Progenitor cell of endocrine pancreas (in vitro differentiated cells): ENCODE measurements around the gene HMGA1. TPM values are rescaled to one million over a fixed set of nuclear protein-coding genes. Genes with fewer than 3 reads are reported as not detected.

Experiments
- DNase-seq: peaks from one replicate; pipeline ENCODE4 v3.0.0; 2021; ENCODE audit warnings: low spot score; ENCODE audit not compliant: unreplicated experiment
- H3K27ac Mint-ChIP-seq: 2 replicates; pipeline ENCODE4 v1.8.0; 2021; ENCODE audit warnings: mild to moderate bottlenecking, moderate library complexity, mixed read lengths
- H3K27me3 Mint-ChIP-seq: 2 replicates; pipeline ENCODE4 v1.8.0; 2021; ENCODE audit warnings: mixed read lengths
- H3K36me3 Mint-ChIP-seq: 2 replicates; pipeline ENCODE4 v1.8.0; 2022; ENCODE audit warnings: mixed read lengths; ENCODE audit not compliant: insufficient read depth
- H3K4me1 Mint-ChIP-seq: 2 replicates; pipeline ENCODE4 v1.8.0; 2021; ENCODE audit warnings: low read depth, mixed read lengths
- H3K4me3 Mint-ChIP-seq: 2 replicates; pipeline ENCODE4 v1.8.0; 2021; ENCODE audit warnings: low read depth, mild to moderate bottlenecking, moderate library complexity, mixed read lengths
- H3K9me3 Mint-ChIP-seq: 2 replicates; pipeline ENCODE4 v1.8.0; 2021; ENCODE audit warnings: low read depth, mixed read lengths
- total RNA-seq: library from RNA; stranded (reverse); gene quantifications from 2 replicates; pipeline ENCODE4 v1.2.1, GENCODE V29; 2021
- TF ChIP-seq, protein P1 (sequence below): fragments of 200-600 bp; sonication (generic); IDR thresholded peaks from one replicate; pipeline ENCODE4 v1.5.0; 2021; ENCODE audit warnings: antibody characterized with exemption, mild to moderate bottlenecking; ENCODE audit not compliant: unreplicated experiment

HMGA1 gene
- total RNA-seq, 1 donor from 2014 or later: 769 TPM

GRCh38 chr6:34204693-34205092, 32.0 kb upstream of the HMGA1 start:
- no peaks in the 10 kb centered on the region for H3K36me3 Mint-ChIP-seq
- DNase-seq: no peak
- peaks cover 6% of the 10 kb centered on the region for H3K27me3 Mint-ChIP-seq
- H3K27ac Mint-ChIP-seq: no peak overlapping the region
- no peaks in the 10 kb centered on the region for H3K9me3 Mint-ChIP-seq
- TF ChIP-seq, protein P1, sequence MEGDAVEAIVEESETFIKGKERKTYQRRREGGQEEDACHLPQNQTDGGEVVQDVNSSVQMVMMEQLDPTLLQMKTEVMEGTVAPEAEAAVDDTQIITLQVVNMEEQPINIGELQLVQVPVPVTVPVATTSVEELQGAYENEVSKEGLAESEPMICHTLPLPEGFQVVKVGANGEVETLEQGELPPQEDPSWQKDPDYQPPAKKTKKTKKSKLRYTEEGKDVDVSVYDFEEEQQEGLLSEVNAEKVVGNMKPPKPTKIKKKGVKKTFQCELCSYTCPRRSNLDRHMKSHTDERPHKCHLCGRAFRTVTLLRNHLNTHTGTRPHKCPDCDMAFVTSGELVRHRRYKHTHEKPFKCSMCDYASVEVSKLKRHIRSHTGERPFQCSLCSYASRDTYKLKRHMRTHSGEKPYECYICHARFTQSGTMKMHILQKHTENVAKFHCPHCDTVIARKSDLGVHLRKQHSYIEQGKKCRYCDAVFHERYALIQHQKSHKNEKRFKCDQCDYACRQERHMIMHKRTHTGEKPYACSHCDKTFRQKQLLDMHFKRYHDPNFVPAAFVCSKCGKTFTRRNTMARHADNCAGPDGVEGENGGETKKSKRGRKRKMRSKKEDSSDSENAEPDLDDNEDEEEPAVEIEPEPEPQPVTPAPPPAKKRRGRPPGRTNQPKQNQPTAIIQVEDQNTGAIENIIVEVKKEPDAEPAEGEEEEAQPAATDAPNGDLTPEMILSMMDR: no peak
- H3K4me3 Mint-ChIP-seq: no peak overlapping the region
- no peaks in the 10 kb centered on the region for H3K4me1 Mint-ChIP-seq

- peaks cover 6% of the 10 kb centered on the region for H3K27me3 Mint-ChIP-seq
- no peak for DNase-seq
- H3K9me3 Mint-ChIP-seq: no peaks in the 10 kb centered on the region
- H3K4me3 Mint-ChIP-seq: no peak overlapping the region
- TF ChIP-seq, protein P1: no peak
- no peaks in the 10 kb centered on the region for H3K36me3 Mint-ChIP-seq
- H3K27ac Mint-ChIP-seq: no peak overlapping the region
- no peaks in the 10 kb centered on the region for H3K4me1 Mint-ChIP-seq
Measured at GRCh38 chr6:34205466-34205865, 31.2 kb upstream of the HMGA1 start.

- Mint-ChIP-seq H3K36me3 (no peaks in the 10 kb centered on the region), H3K4me3 (no peak overlapping the region), H3K27ac (no peak overlapping the region), H3K4me1 (no peaks in the 10 kb centered on the region), H3K27me3 (peaks cover 6% of the 10 kb centered on the region), H3K9me3 (no peaks in the 10 kb centered on the region)
- DNase-seq: no peak
- TF ChIP-seq, protein P1: no peak
Measured at GRCh38 chr6:34205916-34206315, 30.8 kb upstream of the HMGA1 start.

GRCh38 chr6:34206726-34207125, 29.9 kb upstream of the HMGA1 start:
- no peak for DNase-seq
- peaks cover 5% of the 10 kb centered on the region for H3K27me3 Mint-ChIP-seq
- H3K9me3 Mint-ChIP-seq: no peaks in the 10 kb centered on the region
- H3K4me1 Mint-ChIP-seq: no peaks in the 10 kb centered on the region
- H3K4me3 Mint-ChIP-seq: no peak overlapping the region
- TF ChIP-seq, protein P1: no peak
- H3K27ac Mint-ChIP-seq: no peak overlapping the region
- H3K36me3 Mint-ChIP-seq: no peaks in the 10 kb centered on the region

DNA sequence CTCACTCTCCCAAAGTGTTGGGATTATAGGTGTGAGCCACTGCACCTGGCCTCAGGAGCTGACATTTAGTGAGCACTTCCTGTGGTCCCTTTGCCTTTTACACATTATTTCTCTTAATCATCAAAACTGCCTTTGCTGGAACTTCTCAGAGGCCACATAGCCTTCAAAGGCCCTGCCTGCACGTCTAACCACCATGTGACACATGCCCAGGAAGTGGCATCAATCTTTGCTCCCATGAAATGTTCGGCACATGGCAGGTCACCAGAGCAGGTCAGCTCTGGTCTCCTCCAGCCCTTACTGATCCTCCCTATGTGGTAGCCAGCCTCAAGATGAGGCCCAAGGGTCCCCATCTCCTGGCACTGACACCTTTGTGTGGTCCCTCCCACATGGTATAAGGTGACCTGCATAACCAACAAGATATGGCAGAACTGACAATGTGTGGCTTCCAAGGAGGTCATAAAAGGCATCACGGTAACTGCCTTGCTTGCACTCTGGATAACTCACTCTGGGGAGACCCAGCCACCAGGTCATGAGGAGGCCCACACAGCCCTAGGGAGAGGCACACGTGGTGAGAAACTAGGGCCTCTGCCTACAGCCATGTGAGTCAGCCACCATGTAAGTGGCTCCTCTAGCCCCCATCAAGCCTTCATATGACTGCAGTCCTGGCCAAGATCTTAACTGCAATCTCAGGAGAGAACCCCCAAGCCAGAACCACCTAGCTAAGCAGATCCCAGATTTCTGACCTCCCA, 28.8 kb upstream of the HMGA1 start:
- H3K9me3 Mint-ChIP-seq: no peaks in the 10 kb centered on the region
- no peaks in the 10 kb centered on the region for H3K4me1 Mint-ChIP-seq
- no peak overlapping the region for H3K4me3 Mint-ChIP-seq
- TF ChIP-seq, protein P1: no peak
- peaks cover 3% of the 10 kb centered on the region for H3K27me3 Mint-ChIP-seq
- no peaks in the 10 kb centered on the region for H3K36me3 Mint-ChIP-seq
- no peak for DNase-seq
- H3K27ac Mint-ChIP-seq: no peak overlapping the region
